Testis (tissue), 2 donors: Measurements from ENCODE around the gene MYO1G.

ENCODE experiments used
- CTCF ChIP-seq, 3 experiments: fragments of 450-650 bp in 2 of 3; fragments of 200-600 bp in 1 of 3; sonication (generic) in 1 of 3; IDR thresholded peaks; one replicate each; pipeline ENCODE4 v1.5.1; 2016 to 2019; ENCODE audit warnings: antibody characterized with exemption in 3 of 3, mild to moderate bottlenecking in 2 of 3, moderate library complexity in 1 of 3
- POLR2A ChIP-seq: fragments of 450-650 bp; IDR thresholded peaks from one replicate; pipeline ENCODE4 v1.6.1; 2017; ENCODE audit warnings: antibody characterized with exemption, mild to moderate bottlenecking, moderate library complexity

- no peak for TF ChIP-seq CTCF (IDR thresholded peaks at IDR 0.05)
- TF ChIP-seq POLR2A: no peak
Measured at GRCh38 chr7:45007571-45008328, 28.9 kb upstream of the MYO1G start.
